GM06990 (cell line): ENCODE results near the gene HBG1.

ENCODE experiments used
- DNase-seq: peaks from one replicate; pipeline ENCODE4 v3.0.0-alpha.2; 2011; ENCODE audit not compliant: insufficient read length; ENCODE audit errors: extremely low read depth
- H3K27me3 ChIP-seq: replicated peaks from 2 replicates; pipeline ENCODE4 v1.6.0; 2011; ENCODE audit warnings: low read length; ENCODE audit not compliant: control insufficient read depth, insufficient read depth
- H3K36me3 ChIP-seq: 2 replicates; pipeline ENCODE4 v1.5.1; 2011; ENCODE audit warnings: low read length; ENCODE audit not compliant: control insufficient read depth, insufficient read depth
- H3K4me3 ChIP-seq: replicated peaks from 2 replicates; pipeline ENCODE4 v1.5.1; 2011; ENCODE audit warnings: low read depth, mild to moderate bottlenecking, control low read depth, low read length
- TF ChIP-seq, protein P1 (sequence below): IDR thresholded peaks from 2 replicates; pipeline ENCODE4 v1.5.1; 2011; ENCODE audit warnings: low read length, control low read depth, mild to moderate bottlenecking, inconsistent platforms; ENCODE audit not compliant: insufficient read depth, poor library complexity, severe bottlenecking

HBG1 gene

DNA sequence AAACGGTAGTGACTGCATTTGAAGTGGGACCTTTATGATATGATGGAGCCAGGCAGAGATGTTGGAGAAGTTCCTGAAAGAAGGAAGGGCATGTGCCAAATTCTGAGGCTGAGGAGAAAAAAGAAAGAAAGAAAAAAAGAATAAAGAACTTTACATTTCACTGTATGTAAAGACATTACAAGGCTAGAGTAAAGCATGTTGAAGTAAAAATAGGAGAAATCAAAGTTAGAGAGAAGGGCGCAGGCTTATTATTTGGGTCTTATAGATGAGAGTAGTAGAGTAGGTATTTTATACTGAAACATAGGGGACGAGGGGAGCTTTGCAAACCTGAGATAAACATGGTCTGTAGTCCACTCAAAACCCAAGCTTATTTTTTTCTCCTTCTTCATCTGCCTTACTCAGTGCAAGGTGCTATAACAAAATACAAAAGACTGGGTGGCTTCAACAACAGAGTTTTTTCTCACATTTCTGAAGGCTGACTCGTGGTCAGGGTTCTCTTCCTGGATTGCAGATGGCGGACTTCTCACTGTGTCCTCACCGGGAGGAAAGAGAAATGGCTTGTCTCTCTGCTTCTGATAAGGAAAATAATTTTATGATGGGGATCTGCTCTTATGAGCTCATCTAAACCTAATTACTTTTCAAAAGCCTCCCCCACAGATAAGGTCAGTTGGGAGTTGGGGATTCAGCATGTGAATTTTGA, 2.7 kb downstream of the HBG1 start:
- no peaks in the 10 kb centered on the region for H3K27me3 ChIP-seq
- TF ChIP-seq, protein P1, sequence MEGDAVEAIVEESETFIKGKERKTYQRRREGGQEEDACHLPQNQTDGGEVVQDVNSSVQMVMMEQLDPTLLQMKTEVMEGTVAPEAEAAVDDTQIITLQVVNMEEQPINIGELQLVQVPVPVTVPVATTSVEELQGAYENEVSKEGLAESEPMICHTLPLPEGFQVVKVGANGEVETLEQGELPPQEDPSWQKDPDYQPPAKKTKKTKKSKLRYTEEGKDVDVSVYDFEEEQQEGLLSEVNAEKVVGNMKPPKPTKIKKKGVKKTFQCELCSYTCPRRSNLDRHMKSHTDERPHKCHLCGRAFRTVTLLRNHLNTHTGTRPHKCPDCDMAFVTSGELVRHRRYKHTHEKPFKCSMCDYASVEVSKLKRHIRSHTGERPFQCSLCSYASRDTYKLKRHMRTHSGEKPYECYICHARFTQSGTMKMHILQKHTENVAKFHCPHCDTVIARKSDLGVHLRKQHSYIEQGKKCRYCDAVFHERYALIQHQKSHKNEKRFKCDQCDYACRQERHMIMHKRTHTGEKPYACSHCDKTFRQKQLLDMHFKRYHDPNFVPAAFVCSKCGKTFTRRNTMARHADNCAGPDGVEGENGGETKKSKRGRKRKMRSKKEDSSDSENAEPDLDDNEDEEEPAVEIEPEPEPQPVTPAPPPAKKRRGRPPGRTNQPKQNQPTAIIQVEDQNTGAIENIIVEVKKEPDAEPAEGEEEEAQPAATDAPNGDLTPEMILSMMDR = no peak
- H3K4me3 ChIP-seq = no peak overlapping the region
- DNase-seq = no peak
- H3K36me3 ChIP-seq = no peaks in the 10 kb centered on the region

DNA sequence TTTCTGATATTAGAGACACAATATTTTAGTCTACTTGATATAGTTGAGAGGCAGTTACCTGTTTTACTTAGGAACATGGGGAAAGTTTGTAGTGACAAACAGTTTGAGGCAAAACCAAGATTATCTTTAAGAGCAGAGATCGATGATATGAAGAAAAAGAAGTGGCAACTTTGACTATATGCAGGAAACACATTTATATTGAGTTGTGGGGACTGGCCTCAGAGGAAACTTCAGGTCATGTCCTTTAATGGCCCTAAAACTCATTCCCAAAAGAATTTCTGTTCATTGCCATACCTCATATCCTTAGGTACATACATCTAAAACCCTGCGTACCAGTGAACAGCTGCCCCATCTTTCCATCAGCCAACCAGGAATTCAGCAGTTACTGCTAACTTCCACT, 4.5 kb downstream of the HBG1 start:
- DNase-seq = no peak
- Histone ChIP-seq H3K4me3 (no peak overlapping the region), H3K27me3 (no peaks in the 10 kb centered on the region), H3K36me3 (no peaks in the 10 kb centered on the region)
- TF ChIP-seq, protein P1 = no peak

DNA sequence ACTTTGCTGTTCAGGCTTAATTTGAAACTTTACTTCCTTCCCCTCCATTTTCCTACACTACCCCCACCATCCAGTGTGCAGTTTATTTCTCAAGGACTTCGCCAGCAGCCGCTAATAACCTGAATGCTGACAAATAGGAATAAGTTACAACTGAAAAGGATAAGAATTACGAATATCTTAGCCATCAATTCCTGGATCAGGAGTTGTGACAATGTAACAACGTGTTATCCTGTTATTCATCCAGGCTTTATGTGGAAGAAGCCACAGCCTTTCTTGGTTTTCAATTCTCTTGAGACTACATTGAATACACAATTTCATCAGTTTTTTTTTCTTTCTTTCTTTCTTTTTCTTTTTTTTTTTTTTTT, 5.9 kb downstream of the HBG1 start:
- H3K36me3 ChIP-seq = no peaks in the 10 kb centered on the region
- no peaks in the 10 kb centered on the region for H3K27me3 ChIP-seq
- H3K4me3 ChIP-seq = no peak overlapping the region
- TF ChIP-seq, protein P1 = no peak
- no peak for DNase-seq

DNA sequence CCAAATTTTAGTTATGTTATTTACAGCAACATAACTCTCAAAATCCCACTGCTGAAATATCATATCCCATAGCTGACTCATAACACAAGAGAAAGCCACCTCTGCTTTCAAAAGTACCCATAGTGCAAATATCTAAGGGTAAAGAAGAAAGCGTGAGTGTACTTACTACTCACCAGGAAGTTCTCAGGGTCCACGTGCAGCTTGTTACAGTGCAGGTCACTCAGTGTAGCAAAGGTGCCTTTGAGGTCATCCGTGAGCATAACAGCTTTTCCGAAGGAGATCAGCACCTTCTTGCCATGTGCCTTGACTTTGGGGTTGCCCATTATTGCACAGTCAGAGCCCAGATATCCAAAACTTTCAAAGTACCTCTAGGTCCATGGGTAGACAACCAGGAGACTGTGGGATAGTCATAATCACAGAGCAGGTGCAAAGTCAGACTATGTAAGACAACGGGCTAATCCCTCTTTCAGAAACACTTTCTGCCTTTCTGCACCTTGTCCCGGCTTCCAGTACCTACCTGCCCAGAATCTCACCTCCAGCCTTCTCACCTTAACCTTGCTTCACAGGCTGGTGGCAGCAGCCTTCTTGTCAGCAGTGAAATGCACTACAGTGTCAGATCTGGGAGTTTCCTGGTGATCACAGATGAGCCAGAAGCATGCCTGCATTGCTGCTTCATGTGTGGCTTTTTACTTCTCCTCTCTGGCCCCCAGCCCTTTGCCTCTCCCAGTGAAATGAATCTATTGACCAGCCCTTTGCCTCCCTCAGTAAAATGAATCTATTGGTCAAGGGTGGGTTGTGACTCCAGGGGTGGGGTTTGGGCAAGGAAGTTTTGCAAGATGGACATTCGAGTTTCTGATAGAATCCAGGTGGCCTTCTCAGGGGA, 6.5 kb downstream of the HBG1 start:
- no peak for DNase-seq

DNA sequence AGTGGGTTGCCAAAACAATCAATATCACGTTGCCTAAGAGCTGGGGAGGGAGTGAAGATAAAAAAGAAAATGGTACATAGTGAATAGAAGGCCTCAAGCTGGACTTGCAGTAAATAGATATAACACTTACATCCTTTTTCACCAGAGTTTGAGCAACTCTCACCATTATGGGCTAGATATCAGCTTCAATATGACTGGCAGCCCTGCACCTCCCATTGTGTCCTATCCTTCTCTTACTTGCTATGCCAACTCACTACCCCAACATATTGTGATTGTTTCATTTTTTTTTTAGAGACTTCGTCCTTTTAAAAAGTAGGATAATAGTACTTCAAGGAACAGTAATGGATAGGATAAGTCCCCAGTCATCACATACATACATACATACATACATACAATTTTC, 7.4 kb downstream of the HBG1 start:
- TF ChIP-seq, protein P1 = no peak
- no peak overlapping the region for H3K4me3 ChIP-seq
- no peak for DNase-seq
- no peaks in the 10 kb centered on the region for H3K36me3 ChIP-seq
- no peaks in the 10 kb centered on the region for H3K27me3 ChIP-seq

More for the DNA sequence above, 6.5 kb downstream of the HBG1 start:
- no peaks in the 10 kb centered on the region for H3K36me3 ChIP-seq
- H3K27me3 ChIP-seq = no peaks in the 10 kb centered on the region
- H3K4me3 ChIP-seq = no peak overlapping the region
- TF ChIP-seq, protein P1 = no peak
